Gastrocnemius medialis (tissue), 4 donors: ENCODE data around the gene OR1L6. TPM values are rescaled to one million over a fixed set of nuclear protein-coding genes. Genes with fewer than 3 reads are reported as not detected.

ENCODE experiments used
- ATAC-seq, 2 donors: fragments of 150-250 bp; one replicate each; pipeline ENCODE4 v1.9.1; 2016
- DNase-seq, 2 donors: peaks; one replicate each; pipeline ENCODE4 v3.0.0-alpha.2; 2019
- H3K27ac ChIP-seq, 4 donors: fragments of 200-600 bp; sonication (generic); 1 replicate in 1 of 4; 2 replicates in 3 of 4; pipeline ENCODE4 v1.5.1; 2016 to 2018; ENCODE audit warnings: mild to moderate bottlenecking in 2 of 4, moderate library complexity in 1 of 4
- H3K27me3 ChIP-seq, 3 donors: fragments of 200-600 bp; sonication (generic) in 2 of 3; 1 replicate in 1 of 3; 2 replicates in 2 of 3; pipeline versions ENCODE4 v1.5.1 to v1.6.0; 2016 to 2019; ENCODE audit warnings: mild to moderate bottlenecking in 1 of 3, moderate library complexity in 1 of 3
- H3K36me3 ChIP-seq, 2 donors: fragments of 200-600 bp; sonication (generic) in 1 of 2; one replicate each; pipeline ENCODE4 v1.5.1; 2017 to 2018
- H3K4me1 ChIP-seq, 2 donors: fragments of 200-600 bp; sonication (generic) in 1 of 2; one replicate each; pipeline ENCODE4 v1.5.1; 2016 to 2017; ENCODE audit warnings: mild to moderate bottlenecking in 2 of 2
- H3K4me3 ChIP-seq, 4 donors: fragments of 200-600 bp; sonication (generic) in 3 of 4; 1 replicate in 1 of 4; 2 replicates in 3 of 4; pipeline ENCODE4 v1.5.1; 2016 to 2019; ENCODE audit warnings: mild to moderate bottlenecking in 2 of 4
- H3K9me3 ChIP-seq, 3 donors: fragments of 200-600 bp; sonication (generic) in 2 of 3; 1 replicate in 1 of 3; 2 replicates in 2 of 3; pipeline ENCODE4 v1.5.1; 2016 to 2019
- CTCF ChIP-seq, 5 experiments: fragments of 450-650 bp in 3 of 5; fragments of 200-600 bp in 2 of 5; sonication (generic) in 2 of 5; IDR thresholded peaks in 4 of 5; conservative IDR thresholded peaks in 1 of 5; 1 replicate in 4 of 5; 2 replicates in 1 of 5; pipeline ENCODE4 v1.5.1; 2016 to 2019; ENCODE audit warnings: antibody characterized with exemption in 5 of 5, mild to moderate bottlenecking in 3 of 5, moderate library complexity in 3 of 5
- POLR2A ChIP-seq, 2 donors: fragments of 450-650 bp; IDR thresholded peaks; one replicate each; pipeline ENCODE4 v1.6.1; 2017; ENCODE audit warnings: antibody characterized with exemption in 2 of 2, mild to moderate bottlenecking in 2 of 2, moderate library complexity in 2 of 2
- in situ Hi-C, 4 donors: fragments of 200-750 bp; cut with MboI; loops; one replicate each; pipeline versions ENCODE4 v1.15.0 to v1.8.0; 2017; ENCODE audit warnings: low sequenced_read_pairs in 4 of 4
- intact Hi-C: fragments of 100-400 bp; cut with DNase I; formaldehyde crosslinking; loops from one replicate; pipeline ENCODE4 v1.15.1; 2023; ENCODE audit warnings: low total_unique reads
- total RNA-seq, 4 donors: library from RNA; depleted of rRNA; stranded (reverse); fragments of >200 nt; gene quantifications; one replicate each; pipeline versions ENCODE4 v1.1.0 to v1.2.3, GENCODE V29; 2016

Gene OR1L6
- total RNA-seq, 4 donors from 2014 or later, result not detected

GRCh38 chr9:122789256-122790046 lies 47.3 kb downstream of the OR1L6 start:
- Histone ChIP-seq H3K27ac (no peak overlapping the region), H3K27me3 (no peaks in the 10 kb centered on the region), H3K4me1 (no peaks in the 10 kb centered on the region), H3K36me3 (no peaks in the 10 kb centered on the region), H3K9me3 (no peaks in the 10 kb centered on the region), H3K4me3 (no peak overlapping the region)
- intact Hi-C loops, result no loop called here
- in situ Hi-C loops, result no loop called here
- TF ChIP-seq POLR2A (IDR thresholded peaks at IDR 0.05) (no peak), CTCF (IDR thresholded peaks at IDR 0.05 in 4 of 5, conservative IDR thresholded peaks at IDR 0.05 in 1 of 5) (no peak)
- DNase-seq, result no peak
- no peak for ATAC-seq

GRCh38 chr9:122791872-122792669 lies 50.0 kb downstream of the OR1L6 start:
- Histone ChIP-seq H3K4me3 (no peak overlapping the region), H3K4me1 (no peaks in the 10 kb centered on the region)
- intact Hi-C loops, result no loop called here

DNA sequence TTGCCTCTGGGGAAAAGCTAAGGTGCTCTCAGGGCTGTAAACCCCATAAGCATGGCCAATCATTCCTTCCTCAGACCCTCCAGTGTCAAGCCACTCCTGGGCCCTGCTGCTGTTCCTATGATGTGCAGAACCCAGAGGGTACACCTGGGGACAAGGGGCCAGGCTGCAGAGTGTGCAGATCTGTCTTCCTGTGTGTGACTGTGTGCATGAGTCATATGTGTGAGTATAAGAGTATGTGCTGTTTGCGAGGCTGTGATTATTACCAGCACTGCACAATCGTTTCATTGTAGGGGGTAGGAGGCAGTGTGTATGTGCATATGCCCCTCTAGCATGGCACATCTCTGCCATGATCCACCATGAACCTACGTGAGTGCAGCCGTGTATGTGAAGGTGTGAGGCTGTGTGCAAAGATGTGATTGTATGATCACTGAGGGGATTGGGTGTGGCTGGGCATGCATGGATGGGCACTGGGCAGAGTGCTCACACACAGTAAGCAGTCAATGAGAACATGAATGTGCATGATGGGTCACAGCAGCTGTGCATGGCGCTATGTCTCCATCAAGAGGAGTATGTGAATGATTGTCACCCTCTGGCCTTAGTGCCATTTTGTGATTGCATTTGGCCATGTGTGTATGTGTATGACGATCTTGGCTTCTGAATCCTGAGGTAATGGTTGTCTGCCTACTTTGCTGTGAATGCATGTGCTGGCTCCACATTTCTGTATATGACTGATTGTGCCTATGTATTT lies 55.4 kb downstream of the OR1L6 start:
- no peaks in the 10 kb centered on the region for H3K9me3 ChIP-seq
- H3K27me3 ChIP-seq, result no peaks in the 10 kb centered on the region
- intact Hi-C loops (no loop called here), in situ Hi-C loops (no loop called here)
- ATAC-seq (no peak), DNase-seq (no peak)
- no peak overlapping the region for H3K4me3 ChIP-seq
- H3K4me1 ChIP-seq, result no peaks in the 10 kb centered on the region
- no peak overlapping the region for H3K27ac ChIP-seq
- H3K36me3 ChIP-seq, result no peaks in the 10 kb centered on the region
- no peak for TF ChIP-seq POLR2A (IDR thresholded peaks at IDR 0.05)
- no peak for TF ChIP-seq CTCF (IDR thresholded peaks at IDR 0.05 in 4 of 5, conservative IDR thresholded peaks at IDR 0.05 in 1 of 5)

More at GRCh38 chr9:122791872-122792669, 50.0 kb downstream of the OR1L6 start:
- no peaks in the 10 kb centered on the region for H3K27me3 ChIP-seq
- no peaks in the 10 kb centered on the region for H3K36me3 ChIP-seq
- ATAC-seq (no peak), DNase-seq (no peak)
- H3K27ac ChIP-seq, result no peak overlapping the region
- no peak for TF ChIP-seq POLR2A (IDR thresholded peaks at IDR 0.05)
- no peak for TF ChIP-seq CTCF (IDR thresholded peaks at IDR 0.05 in 4 of 5, conservative IDR thresholded peaks at IDR 0.05 in 1 of 5)
- no peaks in the 10 kb centered on the region for H3K9me3 ChIP-seq
- in situ Hi-C loops, result no loop called here

Other genes starting within 250 kb of the OR1L6 start
- not detected for gene OR1J2, start 231.5 kb upstream of the OR1L6 start, total RNA-seq
- not detected for gene OR1J4, start 223.2 kb upstream of the OR1L6 start, total RNA-seq
- gene OR1N1, start 215.0 kb upstream of the OR1L6 start, total RNA-seq, result not detected
- not detected for gene OR1N2, start 189.2 kb upstream of the OR1L6 start, total RNA-seq
- not detected for gene OR1L8, start 158.9 kb upstream of the OR1L6 start, total RNA-seq
- not detected for gene OR1Q1, start 127.6 kb upstream of the OR1L6 start, total RNA-seq
- not detected for gene OR1B1, start 84.7 kb upstream of the OR1L6 start, total RNA-seq
- gene OR1L1, start 80.6 kb upstream of the OR1L6 start, total RNA-seq, result not detected
- gene OR1L3, start 67.2 kb upstream of the OR1L6 start, total RNA-seq, result not detected
- not detected for gene OR1L4, start 18.3 kb upstream of the OR1L6 start, total RNA-seq
- not detected for gene OR5C1, start 46.6 kb downstream of the OR1L6 start, total RNA-seq
- gene OR1K1, start 57.8 kb downstream of the OR1L6 start, total RNA-seq, result not detected
- 10 to 100 TPM in 1 of 4 donors, 1 to 10 TPM in 3; 3.3 to 10.7 (median 5.6) TPM for gene PDCL, start 86.3 kb downstream of the OR1L6 start, total RNA-seq
- gene RC3H2, start 163.1 kb downstream of the OR1L6 start, total RNA-seq, result 10 to 100 TPM; 29.4 to 45.2 (median 36.6) TPM
- gene ZBTB6, start 171.0 kb downstream of the OR1L6 start, total RNA-seq, result 10 to 100 TPM in 2 of 4 donors, 1 to 10 TPM in 2; 4.5 to 12.0 (median 7.8) TPM
- 1 to 10 TPM; 1.6 to 6.3 (median 2.6) TPM for gene ZBTB26, start 189.2 kb downstream of the OR1L6 start, total RNA-seq
- 10 to 100 TPM; 23.7 to 33.8 (median 26.6) TPM for gene RABGAP1, start 198.7 kb downstream of the OR1L6 start, total RNA-seq